ENCODE data around the gene CFAP74.

DNA sequence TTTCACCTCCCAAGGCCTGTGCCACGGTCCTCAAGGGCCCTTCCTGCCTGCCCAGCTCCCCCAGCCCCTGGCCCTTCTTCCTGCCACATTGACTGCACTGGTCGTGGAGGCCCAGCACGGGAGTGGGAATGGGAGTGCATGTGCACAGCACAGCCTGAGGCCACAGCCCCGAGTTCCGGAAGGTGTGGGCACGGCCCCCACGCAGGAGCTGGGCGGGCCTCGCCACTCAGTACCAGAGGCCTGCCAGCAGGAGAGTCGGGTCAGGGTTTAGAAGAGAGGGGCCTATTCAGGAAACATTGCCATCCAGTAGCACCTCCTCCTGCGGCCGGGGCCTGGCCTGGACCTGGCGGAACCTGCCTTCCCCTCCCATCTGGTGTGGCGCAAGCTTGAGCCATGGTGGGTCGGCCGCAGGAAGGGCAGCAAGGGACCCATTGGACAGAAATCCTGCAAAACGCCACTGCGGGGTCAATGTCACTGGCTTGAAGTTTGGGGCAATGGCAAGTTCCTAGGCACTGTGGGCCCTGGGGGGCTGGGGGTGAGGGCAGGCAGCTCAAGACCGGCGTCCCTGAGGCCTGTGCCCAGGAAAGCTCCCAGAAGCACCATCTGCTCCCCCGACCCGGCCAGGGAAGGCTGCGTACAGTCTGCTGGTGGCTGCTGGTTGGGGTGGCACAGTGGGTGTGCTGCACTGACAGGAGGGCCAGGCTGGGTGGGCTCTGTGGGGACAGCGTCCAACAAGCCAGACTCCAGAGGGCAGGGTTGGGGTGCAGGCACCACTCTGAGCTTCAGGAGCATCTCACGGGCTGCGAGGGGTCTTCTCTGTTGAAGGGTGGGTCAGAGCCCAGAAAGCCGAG, 82.8 kb downstream of the CFAP74 start:
- TF ChIP-seq FOS (IDR thresholded peaks at IDR 0.05; ENCODE audit: low read depth, low read length) (no peak), NFE2L2 (IDR thresholded peaks at IDR 0.05; ENCODE audit: low read depth, low read length) (no peak), RAD21 (IDR thresholded peaks at IDR 0.05; ENCODE audit: low read length) (no peak), POLR2A (IDR thresholded peaks at IDR 0.05; ENCODE audit: low read depth, low read length) (no peak), CEBPB (IDR thresholded peaks at IDR 0.05; ENCODE audit: low read depth, low read length) (no peak), RFX5 (IDR thresholded peaks at IDR 0.05; ENCODE audit: low read depth, low read length) (no peak), SMC3 (IDR thresholded peaks at IDR 0.05; ENCODE audit: low read depth, low read length) (no peak), RCOR1 (IDR thresholded peaks at IDR 0.05; ENCODE audit: insufficient replicate concordance, low read length) (no peak)
- TF ChIP-seq, protein P1, sequence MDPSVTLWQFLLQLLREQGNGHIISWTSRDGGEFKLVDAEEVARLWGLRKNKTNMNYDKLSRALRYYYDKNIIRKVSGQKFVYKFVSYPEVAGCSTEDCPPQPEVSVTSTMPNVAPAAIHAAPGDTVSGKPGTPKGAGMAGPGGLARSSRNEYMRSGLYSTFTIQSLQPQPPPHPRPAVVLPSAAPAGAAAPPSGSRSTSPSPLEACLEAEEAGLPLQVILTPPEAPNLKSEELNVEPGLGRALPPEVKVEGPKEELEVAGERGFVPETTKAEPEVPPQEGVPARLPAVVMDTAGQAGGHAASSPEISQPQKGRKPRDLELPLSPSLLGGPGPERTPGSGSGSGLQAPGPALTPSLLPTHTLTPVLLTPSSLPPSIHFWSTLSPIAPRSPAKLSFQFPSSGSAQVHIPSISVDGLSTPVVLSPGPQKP (IDR thresholded peaks at IDR 0.05; ENCODE audit: borderline replicate concordance, low read depth, low read length): no peak
- TF ChIP-seq, protein P2, sequence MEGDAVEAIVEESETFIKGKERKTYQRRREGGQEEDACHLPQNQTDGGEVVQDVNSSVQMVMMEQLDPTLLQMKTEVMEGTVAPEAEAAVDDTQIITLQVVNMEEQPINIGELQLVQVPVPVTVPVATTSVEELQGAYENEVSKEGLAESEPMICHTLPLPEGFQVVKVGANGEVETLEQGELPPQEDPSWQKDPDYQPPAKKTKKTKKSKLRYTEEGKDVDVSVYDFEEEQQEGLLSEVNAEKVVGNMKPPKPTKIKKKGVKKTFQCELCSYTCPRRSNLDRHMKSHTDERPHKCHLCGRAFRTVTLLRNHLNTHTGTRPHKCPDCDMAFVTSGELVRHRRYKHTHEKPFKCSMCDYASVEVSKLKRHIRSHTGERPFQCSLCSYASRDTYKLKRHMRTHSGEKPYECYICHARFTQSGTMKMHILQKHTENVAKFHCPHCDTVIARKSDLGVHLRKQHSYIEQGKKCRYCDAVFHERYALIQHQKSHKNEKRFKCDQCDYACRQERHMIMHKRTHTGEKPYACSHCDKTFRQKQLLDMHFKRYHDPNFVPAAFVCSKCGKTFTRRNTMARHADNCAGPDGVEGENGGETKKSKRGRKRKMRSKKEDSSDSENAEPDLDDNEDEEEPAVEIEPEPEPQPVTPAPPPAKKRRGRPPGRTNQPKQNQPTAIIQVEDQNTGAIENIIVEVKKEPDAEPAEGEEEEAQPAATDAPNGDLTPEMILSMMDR (conservative IDR thresholded peaks at IDR 0.05; ENCODE audit: low read depth, low read length): no peak
- TF ChIP-seq, protein P3, sequence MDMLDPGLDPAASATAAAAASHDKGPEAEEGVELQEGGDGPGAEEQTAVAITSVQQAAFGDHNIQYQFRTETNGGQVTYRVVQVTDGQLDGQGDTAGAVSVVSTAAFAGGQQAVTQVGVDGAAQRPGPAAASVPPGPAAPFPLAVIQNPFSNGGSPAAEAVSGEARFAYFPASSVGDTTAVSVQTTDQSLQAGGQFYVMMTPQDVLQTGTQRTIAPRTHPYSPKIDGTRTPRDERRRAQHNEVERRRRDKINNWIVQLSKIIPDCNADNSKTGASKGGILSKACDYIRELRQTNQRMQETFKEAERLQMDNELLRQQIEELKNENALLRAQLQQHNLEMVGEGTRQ (IDR thresholded peaks at IDR 0.05; ENCODE audit: low read depth, low read length): no peak
